HG03135 (cell line): ENCODE measurements around the gene PEX16.

ENCODE experiments used
- ATAC-seq: cut with Tn5 transposase; IDR thresholded peaks from one replicate; pipeline ENCODE4 v1.9.1; 2021; ENCODE audit warnings: mild to moderate bottlenecking, moderate library complexity; ENCODE audit not compliant: unreplicated experiment

PEX16 gene

DNA sequence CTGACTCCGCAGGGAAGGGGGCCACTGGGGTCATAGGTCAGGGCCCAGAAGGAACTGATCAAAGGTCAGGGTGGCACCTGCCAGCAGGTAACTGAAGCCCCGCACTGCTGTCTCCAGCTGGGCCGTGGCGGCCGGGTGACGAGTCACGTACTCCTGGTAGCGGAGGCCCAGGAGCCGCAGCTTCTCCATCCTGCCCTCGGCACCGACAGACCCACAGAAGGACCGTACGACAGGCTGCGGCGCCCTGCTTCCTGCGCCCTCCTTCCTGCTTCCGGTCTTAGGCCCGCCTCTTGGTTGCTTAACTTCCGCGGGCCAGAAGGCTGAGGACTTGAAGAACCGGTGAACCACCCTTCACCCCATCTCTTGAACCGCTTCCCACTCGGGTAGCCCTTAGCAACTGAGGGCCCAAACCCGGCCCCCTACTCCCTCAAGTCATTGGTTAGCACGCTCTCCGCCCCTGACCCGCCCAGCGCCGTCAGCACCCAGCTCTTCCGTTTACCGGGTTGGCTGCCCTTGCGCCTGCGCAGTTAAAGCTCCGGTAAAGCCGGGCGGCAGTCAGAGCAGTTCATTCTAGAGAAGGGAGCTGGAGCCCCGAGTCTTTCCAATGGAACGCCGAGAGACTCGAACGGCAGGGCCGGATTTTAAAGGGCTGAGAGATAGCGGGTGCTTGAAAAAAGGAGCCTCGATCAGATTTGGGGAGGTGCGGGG, at the start of gene PEX16:
TSS of gene PEX16 (minus strand) at position 255 of the 708 bp plus-strand sequence. CDS start at position 189, 66 bp downstream.
- ATAC-seq: peak; percentile 90

DNA sequence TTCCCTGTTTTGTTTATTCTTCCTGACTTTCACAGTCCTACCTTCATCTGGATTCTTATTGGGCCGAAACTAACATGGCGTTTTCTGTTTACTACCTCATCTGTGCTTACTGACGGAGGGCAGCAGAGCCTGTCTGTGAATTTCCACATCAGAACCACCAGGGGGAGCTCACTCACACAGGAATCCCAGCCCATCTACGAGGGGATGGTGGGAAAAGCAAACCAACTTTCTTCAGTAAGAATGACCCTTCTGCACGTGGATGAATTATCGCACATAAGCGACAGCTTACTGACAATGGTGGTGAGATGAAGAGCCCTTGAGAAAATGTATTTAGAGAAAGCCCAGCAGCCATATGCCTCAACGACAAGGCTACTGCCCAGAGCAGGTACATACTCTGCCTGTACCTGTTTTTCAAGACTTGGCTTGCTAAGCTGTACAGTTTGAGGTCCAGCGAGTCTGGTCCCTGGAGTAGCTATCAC, 47.3 kb upstream of the PEX16 start:
- ATAC-seq: no peak

DNA sequence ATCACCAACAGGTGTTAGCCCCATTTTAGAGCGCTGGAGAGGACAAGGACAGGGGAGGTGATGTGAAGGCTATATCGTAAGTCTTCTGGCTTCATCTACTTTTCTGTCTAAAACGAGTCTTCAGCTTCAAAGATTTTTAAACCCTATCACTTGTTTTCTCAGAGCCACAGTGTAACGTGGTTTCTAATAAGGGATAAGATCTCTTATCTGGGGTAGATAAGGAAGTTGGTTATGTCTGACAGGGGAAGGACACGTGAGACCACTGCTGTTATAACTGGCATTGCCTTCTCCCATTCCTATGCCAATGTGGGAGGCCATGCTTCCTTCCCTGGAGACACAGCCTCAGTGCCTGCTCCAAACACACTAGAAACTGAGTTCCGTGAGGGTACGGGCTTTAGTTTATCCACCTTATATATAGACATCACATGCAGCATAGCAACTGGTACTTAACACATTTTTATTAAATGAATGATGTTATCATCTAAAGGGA, 44.1 kb upstream of the PEX16 start:
- no peak for ATAC-seq

DNA sequence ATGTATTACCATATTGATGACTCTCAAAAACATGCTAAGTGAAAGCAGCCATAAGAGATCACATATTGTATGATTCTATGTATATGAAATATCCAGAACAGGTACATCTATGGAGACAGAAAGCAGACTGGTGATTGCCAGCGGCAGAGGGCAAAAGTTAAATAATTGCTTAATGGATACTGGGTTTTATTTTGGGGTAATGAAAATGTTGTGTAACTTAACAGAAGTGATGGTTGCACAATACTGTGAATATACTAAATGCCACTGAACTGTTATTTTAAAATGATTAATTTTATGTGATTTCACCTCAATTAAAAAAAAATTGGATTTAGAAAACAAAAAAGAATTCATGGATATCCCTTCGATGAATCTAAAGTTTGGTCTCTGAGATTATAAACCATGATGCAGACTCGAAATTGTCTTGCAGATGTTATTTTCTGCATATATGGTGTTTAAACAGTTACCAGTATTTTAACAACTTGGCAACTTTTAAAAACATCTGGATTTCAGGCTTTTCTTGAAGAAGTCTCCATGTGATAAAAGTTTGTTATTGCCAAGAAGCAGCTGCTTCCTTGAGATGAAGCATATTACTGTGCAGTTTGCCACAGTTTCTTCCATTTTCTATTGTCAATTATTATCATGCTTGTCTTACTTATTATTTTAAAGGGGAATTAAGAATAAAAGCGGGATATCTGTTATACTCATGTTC, 42.9 kb upstream of the PEX16 start:
- no peak for ATAC-seq

DNA sequence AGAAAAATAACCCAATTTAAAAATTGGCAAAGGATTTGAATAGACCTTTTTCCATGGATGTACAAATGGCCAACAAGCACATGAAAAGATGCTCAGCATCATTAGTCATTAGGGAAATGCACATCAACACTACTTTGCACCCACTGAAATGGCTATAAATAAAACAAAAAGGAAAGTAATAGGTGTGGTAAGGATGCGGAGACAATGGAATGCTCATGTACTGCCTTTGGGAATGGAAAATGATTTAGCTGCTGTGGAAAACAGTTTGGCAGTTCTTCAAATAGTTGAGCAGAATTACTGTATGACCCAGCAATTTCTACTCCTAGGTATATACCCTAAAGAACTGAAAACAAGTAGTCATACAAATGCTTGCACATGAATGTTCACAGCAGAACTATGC, 42.2 kb upstream of the PEX16 start:
- ATAC-seq: no peak

DNA sequence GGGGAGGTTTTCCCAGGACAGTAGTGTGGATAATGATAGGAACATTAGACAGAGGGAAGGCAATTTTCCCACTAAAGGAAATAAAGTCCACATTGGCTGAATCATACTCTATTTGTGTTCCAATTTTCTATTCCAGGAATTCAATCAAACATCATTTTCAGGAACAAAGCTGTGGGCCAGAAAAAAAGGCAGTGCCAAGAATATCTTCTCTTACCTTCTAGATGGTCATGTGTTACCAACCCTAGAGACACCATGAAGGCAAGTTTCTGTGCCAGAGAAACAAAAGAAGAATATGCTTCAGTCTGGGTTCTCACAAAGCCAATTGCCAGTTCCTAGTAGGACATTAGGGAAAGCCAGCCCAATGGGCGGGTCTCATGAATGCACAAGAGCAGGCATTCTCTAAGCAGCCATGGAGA, 32.3 kb upstream of the PEX16 start:
- no peak for ATAC-seq

DNA sequence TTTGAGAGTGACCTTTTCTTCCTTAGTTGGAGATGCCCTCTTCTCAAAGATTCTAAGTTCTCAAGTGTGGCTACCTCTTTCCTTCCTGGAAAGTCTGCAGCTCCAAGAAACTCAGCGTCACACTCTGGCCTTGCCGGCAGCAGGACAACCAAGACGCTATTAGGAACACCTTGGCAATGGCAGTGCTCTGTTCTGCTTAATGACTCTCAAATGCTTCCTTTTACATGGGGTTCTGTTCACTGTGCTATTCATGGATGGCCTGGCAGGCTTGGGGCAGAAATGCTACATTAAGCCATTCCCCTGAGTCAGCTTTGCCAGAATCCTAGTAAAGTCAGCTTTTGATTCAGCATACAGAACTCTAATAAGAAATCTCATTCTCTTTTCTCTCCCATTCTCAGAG, 30.7 kb upstream of the PEX16 start:
- no peak for ATAC-seq

DNA sequence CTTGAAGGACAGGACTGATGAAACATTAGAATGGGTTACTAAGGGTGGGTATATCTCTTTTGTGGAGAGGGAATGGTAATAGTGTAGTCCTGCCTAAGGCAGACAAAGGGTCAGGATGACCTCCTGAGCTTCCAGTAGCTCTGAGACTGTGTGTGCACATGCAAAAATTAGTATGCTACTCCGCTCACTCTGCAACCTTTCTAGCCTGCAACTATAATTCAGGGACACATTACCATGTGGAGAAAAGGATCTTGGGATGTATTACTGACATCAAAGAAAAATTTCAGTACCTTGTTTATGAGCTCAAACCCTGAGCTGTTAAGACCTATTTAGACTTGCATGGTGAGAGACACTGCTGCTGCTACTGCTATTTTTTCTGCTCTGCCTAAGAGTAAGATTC, 30.2 kb upstream of the PEX16 start:
- no peak for ATAC-seq

DNA sequence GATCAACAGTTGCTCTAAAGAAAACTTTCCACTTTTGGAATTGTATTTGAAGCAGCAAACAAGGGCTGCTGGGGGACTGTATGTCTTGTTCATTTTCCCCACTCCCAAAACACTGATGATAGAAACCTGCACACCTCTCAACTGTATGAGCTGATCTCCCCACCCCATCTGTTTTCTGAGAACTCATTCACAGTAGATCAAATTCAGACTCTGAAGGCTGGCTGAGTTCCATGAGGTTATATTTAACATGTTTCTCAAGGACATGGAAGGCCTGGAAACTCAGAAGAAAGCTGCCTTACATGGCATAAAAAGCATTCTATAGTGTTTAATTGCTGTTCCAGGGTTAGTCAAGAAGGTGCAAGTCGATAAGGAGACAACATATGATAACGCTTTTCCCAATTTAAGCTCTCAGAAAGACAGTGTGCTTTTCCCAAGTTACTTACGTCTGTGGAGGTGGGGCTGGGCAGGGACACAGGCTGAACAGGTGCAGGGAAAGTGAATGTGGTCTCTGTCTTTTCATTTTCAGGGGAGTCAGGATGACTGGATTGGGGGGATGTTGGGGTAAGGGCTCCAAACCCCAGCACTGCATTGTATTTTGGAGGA, 27.8 kb upstream of the PEX16 start:
- no peak for ATAC-seq

DNA sequence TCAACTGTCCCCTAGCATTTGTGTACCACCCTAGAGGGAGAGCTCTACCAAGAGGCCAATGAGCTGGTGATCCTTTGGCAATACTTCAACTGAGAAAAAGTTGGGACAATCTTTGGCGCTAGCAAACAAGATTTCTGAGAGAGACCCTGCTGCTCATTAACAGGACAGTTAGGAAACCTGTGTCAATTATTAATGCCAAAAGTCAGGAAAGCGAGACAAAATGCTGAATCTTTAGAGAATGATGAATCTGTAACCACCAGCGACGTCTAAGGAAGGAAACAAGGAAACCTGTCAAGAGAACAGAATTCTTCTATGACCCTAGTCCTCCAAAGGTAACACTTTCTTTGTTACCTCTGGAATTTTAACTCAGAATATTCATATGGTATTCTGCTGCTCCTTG, 24.7 kb upstream of the PEX16 start:
- ATAC-seq: no peak

DNA sequence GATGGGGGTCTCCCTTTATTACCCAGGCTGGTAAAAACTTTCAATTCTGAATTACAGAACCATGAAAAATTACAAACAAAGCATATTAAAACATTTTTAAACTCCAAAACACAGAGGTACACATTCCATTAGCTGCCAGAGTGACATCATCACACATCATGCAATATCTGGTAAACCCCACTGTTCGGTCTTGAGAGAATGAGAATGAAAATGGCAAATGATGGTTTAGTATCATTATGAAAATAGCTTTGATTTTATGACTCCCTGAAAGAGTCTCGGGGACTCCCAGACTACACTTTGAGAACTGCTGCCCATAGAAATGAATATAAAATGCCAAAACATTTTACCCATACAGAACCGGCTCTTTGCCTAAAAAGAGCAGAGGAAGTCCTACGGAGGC, 23.6 kb upstream of the PEX16 start:
- ATAC-seq: no peak

DNA sequence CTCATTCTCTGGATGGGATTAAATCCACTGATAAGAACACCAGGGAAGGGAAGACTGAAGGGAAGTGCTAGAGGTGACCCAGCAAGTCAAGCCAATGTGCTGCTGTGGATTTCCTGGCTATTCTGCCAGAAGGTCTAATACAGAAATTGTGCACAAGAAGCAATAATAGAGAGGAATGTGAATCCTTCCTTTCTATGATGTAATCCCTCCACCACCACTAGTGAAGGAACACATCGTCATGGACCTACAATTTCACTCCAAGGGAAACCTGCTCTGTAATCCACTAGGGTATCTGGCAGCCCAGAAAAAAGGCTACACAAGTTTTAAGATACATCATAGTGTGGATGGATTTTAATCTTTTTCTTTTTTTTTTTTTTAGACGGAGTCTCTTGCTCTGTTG, 22.2 kb upstream of the PEX16 start:
- no peak for ATAC-seq

DNA sequence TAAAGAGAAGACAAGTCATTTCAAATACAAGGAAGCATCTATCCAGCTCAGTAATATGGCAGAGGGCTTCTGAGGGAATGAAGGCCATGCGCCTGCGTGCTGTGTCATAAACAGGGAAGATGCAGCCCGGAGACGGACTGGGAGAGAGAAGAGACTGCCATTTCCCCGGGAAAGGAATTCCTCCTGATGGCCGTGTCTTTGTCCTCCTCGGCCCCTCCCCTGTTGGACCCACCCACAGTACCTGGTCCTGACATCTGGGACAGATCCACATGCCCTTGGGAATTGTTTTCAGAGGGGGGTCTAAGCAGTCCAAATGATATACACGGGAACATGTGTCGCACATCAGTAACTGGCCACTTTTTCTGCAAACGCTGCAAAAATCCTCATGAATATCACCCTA, 20.2 kb upstream of the PEX16 start:
- ATAC-seq: no peak

DNA sequence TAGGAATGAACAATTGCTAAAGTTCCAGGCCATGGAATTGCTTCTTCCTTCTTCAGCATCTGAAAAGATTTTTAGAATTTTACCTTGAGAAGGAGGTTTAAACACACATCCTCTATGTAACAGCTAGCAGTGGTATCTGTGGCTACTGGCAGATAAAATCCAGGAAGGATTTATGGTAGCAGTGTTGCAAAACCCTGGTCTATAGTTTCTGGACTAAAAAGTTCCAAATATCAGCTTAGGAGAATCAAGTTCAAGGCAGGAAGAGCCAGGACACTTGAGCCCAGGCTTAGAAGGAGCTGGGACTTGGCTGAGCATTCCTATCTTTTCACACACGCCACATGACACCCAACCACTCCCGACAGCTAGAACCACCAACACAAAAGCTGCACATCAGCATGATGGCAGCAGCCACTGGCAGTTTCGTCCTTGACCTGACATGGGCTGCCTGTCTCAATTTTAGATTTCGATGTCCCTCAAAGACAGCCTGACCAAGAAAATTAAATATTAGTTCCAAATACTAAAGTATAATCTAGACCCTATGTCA, 18.9 kb upstream of the PEX16 start:
- ATAC-seq: no peak

DNA sequence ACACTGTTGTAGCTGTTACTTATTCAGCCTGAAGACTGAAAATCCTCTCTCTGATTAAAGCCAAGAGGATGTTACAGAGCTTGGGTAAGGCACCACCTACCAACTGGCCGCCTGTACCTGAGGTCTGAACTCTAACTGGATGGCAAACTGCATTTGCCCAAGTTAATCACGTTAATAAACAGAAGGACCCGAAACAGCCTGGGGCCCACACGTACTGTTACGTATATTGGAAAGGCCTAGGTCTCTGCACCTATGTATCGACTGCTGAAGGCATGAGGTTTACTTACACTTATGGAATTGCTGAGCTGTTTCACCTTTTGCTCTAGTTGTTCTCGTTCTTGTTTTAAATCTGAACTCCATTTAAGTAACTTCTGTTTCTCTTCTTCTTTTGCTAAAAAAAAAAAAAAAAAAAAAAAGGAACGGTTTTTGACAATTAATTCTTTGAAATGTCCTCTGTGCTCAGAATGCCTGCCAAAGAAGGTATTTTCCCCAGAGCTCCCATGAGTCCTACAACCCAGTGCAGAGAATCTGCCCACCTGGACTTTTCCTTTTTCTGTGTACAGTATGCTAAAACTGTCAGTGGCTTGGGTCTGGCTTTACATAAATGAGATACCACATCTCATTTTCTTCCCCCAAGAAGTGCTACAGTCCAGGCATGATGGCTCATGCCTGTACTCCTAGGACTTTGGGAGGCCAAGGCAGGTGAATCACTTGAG, 17.8 kb upstream of the PEX16 start:
- ATAC-seq: no peak

DNA sequence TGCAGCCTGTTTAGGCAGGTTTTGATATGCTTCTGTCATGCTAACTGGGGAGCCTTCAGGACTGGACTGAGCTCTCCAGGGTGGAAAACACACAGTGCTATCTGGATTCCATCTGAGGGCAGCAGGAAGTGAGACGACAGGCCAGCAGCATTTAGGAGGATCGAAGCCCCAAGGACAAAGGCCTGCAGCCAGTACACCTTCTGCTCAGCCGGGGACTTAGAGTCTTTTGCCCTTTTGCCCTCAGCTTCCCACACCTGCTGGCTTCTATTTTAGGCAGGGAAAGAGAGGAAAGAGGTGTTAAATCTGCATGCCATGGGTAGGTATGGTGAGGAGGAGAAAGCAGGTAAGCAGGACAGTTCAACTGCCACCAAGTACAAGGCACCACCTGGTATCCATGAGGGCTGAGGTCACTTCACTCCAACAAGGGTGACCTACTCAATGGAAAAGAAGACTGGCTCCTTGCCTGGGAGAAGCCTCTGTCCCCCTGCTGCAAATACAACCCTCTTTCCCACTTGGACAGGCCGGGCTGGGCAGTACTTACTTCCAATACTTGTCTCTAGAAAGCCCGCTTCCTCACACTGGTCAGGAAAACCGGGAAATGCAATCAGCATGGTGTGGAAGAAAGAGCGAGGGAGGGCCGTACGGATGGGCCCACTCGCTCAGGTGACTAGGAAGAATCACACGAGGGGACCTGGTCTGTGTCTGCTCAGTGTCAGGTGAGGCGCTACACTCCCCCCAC, 17.1 kb upstream of the PEX16 start:
- ATAC-seq: no peak

DNA sequence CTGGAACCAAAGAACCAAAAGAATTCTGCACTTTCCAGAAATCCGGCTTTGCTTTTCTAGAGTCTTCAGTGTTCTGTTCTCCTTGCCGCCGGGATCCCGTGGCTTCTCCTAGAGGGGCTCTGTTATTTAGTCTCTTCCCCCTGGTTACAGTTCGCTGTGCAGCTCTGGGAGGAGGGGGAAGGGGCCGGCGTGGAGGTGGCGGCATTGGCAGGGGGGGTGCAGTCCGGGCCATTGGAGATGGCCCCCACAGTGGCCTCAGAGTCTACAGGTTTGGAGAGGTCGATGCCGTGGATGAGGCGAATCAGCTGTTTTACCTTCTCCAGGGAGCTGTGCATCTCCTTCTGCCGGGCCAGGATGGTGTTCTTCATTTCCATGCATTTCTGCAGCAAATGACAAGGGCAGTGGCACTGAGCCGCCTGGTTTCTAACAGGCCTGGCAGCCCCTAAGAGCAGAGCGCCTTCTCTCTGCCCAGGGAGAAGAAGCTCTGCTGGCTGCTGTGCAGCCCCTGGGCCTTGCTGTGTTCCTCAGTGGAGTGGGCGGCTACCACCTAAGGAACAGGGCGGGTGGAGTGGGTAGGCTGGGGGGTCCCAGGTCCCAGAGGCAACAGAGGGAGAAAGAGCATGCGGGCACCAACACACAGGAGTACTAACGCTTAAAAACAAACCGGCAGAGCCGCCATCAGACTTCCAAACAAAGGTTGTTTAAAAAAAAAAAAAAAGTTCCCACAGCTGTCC, 16.3 kb upstream of the PEX16 start:
- ATAC-seq: no peak

DNA sequence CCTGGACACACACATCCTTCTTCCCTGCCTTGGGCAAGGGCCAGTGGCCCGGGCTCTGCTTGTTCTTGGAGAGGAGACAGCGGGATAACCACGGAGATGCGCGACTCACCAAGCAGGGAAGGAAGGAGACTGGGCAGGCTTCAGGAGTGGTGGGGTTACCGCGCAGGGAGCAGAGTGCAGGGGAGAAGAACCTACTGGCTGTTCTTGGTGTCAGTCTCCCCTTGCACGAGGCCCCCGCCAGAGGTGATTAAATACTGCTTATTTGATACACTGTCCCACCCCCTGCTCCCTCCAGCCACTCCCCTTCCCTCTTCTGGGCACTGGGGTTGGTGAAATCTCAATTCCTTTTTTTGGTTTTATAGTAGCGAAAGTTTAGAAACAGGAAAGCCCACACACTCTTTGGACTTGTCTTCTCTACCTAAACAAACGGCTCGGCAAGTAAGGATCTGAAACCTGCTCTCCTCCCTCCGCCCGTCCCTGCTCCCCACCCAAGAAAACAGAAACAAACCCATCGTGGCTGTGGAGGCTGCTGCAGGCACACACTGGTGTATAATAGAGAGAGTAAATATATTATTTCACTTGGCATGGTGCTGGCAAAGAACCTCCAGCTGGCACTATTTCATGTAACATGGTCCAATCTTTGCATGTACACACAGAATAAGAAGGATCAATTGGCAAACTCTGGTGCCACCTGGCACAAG, 15.6 kb upstream of the PEX16 start:
- no peak for ATAC-seq

DNA sequence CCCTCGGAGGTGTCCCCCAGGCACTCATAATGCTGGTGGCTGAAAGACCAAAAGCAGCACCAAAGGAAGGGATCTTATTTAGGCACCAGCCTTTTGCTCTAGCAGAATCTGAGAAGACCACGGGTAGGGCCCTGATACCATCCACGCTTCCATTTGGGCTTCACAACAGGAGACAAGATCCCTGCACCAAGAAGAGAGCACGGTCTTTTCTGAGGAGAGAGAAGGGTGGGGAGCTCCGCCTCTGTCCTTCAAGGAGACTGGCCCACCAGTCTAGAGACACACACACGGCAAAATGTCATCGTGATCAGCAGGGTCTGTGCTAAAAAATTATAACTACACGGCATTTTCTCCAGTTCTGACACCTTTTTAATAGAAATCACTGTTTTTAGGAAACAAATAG, 14.5 kb upstream of the PEX16 start:
- no peak for ATAC-seq
